GM18508 (cell line): ENCODE results near the gene SLC43A2.
"Not testable (repeated sequence)": the region's sequence is repeated elsewhere in the genome, so short reads cannot be mapped to it uniquely, and the experiment has no call there.

Source experiments
- ATAC-seq: cut with Tn5 transposase; IDR thresholded peaks from one replicate; pipeline ENCODE4 v1.9.1; 2021; ENCODE audit warnings: moderate number of reproducible peaks; ENCODE audit not compliant: insufficient read depth, unreplicated experiment

SLC43A2 gene

DNA sequence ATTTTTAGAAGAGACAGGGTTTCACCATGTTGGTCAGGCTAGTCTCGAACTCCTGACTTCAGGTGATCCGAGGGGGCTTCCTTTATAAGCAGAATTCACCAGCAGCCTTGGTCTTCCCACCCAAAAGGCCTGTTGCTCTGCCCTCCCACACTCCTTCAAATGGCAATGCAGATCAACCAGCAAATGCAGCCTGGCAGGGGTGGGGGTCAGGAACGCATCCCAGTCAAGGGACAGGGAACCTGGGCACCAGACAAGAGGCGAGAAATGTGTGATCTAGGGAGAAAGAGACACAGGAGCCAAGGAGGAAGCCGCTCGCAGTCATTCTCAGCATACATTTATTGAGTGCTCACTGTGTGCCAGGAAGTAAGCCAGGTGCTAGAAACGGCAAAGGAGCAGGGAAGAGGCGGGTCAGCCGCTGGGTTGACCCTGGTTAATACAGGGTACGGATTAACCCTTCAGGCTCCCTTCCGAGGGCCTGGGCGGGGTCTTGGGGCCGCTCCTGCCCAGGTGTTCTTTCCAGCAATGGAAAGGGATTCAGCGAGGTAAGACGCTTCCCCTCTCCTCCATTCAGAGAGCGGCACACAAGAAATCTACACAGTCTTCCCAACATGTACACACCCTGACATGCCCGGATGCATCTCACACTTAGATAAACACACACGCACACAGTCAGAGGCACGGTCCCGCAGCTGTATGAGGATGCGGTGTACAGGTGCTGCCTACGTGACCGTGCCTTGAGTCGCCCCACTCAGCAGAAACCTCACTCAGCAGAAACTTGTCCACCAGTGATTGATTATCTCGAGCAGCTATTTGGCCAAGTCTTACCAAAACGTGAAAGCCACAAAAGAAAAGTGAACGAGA, 59.5 kb downstream of the SLC43A2 start:
- ATAC-seq = no peak

GRCh38 chr17:1566505-1567199, 62.0 kb downstream of the SLC43A2 start:
- ATAC-seq = no peak

- no peak for ATAC-seq
Observed at GRCh38 chr17:1565877-1566276, 62.8 kb downstream of the SLC43A2 start.

GRCh38 chr17:1563786-1564613, 64.6 kb downstream of the SLC43A2 start:
- ATAC-seq = no peak

- not testable (repeated sequence) for ATAC-seq
Observed at GRCh38 chr17:1563471-1563785, 65.2 kb downstream of the SLC43A2 start.

DNA sequence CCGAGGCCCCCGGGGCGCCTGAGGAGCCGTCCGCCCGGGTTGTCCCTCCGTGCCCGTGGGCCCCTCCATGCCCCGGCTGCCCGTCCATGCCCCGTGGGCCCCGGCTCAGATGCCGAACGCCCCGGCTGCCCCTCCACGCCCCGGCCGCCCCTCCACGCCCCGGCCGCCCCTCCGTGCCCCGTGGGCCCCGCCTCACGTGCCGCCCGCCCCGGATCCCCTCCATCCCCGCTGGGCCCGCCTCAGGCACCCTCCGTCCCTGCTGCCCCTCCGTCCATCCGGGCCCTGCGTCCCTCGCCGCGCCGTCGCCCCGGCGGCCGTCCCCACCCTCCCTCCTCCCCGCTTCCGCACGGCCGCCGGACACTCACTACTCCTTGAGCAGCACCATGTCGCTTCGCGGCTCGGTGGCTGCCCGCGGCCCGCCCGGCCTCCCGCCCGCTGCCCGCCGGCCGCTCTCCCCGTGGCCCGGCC, 66.4 kb downstream of the SLC43A2 start:
- no peak for ATAC-seq

DNA sequence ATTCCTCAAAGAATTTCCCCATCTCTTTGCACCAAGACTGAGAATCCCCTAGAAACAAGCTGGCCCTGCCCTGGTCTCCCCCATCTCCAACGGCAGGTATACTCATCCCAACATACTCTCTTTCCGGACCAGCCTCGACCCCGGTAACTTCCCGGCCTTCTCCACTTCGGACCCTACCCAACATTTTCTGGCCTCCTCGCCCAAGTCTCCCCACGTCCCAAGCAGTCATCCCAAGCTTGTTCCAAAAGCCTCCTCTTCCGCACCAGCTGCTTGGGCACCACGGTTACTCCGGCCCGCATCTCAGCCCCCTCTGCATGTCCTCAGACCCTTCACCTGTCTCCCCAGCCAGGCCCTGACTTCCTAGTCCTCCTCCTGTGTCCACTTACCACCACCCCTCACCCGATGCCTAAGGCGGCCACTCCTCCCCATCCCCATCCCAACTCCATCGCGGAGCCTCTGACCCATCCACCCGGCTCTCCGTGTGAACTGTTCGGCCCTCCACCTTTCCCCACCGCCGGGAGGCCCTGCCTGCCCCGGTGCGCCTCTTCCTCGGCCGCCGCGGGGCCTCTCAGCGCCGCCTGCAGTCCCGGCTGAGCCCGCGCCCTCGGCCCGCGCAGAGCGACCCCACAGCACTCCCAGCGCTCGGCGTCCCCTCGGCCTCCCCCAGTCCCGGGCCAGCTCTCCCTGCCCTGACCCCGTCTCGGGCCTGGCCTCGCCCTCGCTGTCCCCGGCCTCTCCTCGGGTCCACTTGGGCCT, 67.0 kb downstream of the SLC43A2 start:
- ATAC-seq = no peak

DNA sequence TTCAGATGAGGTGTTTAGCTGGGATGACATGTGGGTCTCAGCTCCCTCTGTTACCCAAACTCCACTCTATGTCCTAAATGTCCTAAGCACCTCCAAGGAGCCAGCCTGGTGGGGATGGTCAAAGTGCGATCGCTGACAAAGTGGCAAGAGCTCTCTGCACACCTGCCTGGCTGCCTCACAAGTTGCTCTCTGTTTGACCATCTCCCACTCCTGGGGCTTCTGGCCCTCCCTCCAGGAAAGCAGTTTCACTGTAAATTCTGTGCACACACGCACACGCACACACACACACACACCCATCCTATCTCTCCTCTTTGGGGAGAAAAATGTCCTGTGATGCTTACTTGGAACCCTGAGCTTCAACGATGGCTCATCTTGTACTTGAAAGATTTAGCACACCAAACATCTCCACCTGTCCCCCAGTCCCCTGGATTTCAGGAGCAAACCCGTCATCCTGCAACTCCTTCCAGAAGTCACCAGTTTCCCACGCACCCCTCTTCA, 67.7 kb downstream of the SLC43A2 start:
- no peak for ATAC-seq

DNA sequence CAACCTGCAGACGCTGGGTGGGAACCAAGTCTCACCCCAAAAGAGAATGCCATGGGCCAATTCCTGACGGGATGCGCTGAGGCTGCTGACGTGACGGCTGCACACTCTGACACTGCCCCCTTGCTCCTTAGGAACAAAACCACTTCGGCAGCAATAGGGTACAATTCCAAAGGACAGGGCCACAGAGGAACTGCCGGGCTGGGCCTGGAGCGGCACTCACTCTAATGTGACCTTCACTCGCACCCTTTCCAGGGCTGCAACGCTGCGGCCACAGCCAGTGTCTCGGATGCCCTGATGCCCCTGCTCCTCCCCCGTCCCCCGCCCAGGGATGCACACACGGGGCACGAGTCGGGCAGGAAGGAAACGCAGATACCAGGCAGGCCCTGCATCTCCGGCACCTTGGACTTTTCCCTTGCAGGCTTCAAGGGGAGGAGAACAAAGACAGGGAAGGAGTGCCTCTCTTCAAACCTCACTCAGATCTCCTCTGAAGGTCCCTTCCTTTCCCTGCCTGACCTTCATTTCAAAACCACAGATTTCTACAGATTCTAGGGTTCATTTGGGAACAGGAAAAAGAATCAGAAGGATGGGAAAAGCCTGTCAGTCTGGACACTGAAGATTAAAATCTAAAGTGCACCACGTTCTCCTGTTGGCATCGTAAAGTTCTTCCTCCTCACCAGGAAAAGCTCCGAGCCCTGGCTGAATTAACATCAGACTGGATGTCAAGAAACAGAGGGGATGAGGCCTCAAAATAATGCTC, 68.4 kb downstream of the SLC43A2 start:
- ATAC-seq = no peak

GRCh38 chr17:1559047-1560043, 69.3 kb downstream of the SLC43A2 start:
- no peak for ATAC-seq

DNA sequence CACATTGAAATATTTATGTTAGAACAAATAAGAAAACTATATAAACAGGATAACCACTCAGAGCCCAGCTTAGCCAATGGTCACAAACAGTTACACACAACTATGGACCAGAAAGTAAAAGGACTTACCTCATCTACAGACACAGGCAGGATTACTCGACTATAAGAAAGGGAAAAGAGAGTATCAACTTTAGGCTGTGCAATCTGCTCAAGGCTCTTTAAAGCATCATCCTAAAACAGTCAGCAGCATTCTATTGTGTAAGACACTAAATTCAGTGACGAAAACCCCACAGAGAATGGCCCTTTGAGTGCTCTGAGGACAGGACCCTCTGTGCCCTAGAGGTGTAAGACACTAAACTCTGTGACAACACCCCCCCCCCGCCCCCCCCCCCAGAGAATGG, 70.2 kb downstream of the SLC43A2 start:
- no peak for ATAC-seq

DNA sequence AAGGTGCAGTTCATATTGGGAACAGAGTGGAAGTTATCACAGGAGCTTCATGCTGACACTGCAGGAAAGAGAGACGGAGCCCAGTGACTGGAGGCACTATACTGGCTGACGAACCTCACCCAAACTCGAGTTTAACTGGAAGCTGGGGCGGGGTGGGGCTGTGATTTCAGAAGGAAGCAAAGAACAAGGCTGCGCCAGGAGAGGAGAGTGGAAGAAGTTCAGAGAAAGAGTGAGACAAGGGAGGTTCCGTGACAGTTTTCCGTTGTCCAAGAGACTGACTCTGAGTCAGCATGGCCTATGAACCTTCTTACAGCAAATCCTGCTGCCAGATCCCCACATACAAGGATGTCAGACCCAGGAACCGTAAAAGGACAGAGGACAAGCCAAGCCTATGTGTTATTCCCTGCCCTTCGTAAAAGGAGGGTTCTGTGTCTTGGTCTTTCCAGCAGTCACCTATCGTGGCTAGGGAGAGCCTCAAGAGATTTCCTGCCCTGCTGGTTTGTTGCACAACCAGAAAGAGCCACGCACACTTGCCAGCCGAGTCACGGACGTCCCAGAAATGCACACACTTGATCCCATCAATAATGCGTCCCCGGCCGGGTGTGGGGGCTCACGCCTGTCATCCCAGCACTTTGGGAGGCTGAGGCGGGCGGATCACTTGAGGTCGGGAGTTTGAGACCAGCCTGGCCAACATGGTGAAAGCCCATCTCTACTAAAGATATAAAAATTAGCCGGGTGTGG, 71.1 kb downstream of the SLC43A2 start:
- ATAC-seq = no peak

DNA sequence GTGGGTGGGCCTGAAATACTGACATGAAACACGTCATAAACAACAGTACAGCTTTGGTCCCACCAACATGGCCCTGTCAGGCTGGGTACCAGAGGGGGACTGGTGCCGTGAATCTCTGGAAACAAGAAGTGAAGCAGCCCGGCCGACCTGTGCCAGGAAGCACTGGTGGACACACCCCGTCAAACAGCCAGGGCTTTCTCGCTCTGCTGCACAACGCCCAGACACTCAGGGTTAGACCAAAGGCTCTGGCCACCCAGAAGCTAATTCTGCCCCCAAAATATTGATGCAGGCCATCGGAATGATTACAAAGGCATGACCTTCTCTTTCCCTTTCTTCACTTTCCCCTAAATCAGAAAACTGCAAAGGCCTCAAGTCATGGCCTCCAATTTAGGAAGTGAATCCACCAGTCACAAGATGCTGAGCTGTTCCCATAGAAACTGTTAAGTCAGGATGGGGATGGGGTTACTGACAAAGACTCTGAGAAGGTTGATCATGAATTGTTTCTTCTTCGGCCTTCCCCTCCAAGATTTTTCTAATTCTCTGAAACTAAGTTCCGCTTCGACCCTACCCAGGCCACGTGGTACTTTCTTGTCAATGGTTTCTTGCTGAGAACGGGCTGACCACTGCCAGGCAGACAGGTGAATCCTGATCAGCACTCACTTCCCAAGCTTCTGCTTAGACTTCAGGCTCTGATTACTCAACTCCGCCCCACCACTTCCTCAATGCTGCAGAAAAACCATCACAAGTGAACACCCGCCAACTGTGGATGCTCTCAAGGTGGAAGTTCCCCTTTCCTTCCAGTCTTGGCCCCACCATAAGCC, 72.8 kb downstream of the SLC43A2 start:
- no peak for ATAC-seq

GRCh38 chr17:1554751-1555540, 73.7 kb downstream of the SLC43A2 start:
- no peak for ATAC-seq

GRCh38 chr17:1553354-1554266, 75.0 kb downstream of the SLC43A2 start:
- ATAC-seq = no peak
